AG04449 (cell line): ENCODE measurements around the gene CUL9.
A peak's percentile ranks its signal among the peaks of the same experiment; 100 is the strongest.

Experiments used
- CTCF ChIA-PET: fragments of 350-600 bp; formaldehyde crosslinking; extraction: SDS; loops from one replicate; lab custom pipeline; 2021; ENCODE audit warnings: antibody characterized with exemption; lab: Yijun Ruan, JAX
- POLR2A ChIA-PET: fragments of 400-600, 350-600 bp; formaldehyde crosslinking; extraction: SDS; loops from one replicate; lab custom pipeline; 2020; ENCODE audit warnings: antibody characterized with exemption, inconsistent platforms; lab: Yijun Ruan, JAX
- DNase-seq: peaks from one replicate; pipeline ENCODE4 v3.0.0-alpha.2; 2010; ENCODE audit warnings: low read depth, low spot score
- H3K4me3 ChIP-seq: 2 replicates; pipeline ENCODE4 v1.5.1; 2011; ENCODE audit warnings: low read depth, mild to moderate bottlenecking, control low read depth, low read length
- CTCF ChIP-seq: IDR thresholded peaks from one replicate; pipeline ENCODE4 v1.5.1; 2011; ENCODE audit warnings: mild to moderate bottlenecking, moderate library complexity, low read length, control low read depth, inconsistent platforms; ENCODE audit not compliant: insufficient read depth; ENCODE audit errors: missing control alignments

Gene CUL9

GRCh38 chr6:43222418-43223059 is 40.5 kb downstream of the CUL9 start:
- DNase-seq: no peak
- TF ChIP-seq CTCF: no peak
- no peak overlapping the region for H3K4me3 ChIP-seq
- ChIA-PET POLR2A (no interaction called here), CTCF (interaction anchor here (1.0 to 1.1 kb wide), 2 partner anchors 22 to 133 kb away, joined by 3 to 4 read pairs; no protein-coding TSS in a partner anchor)

GRCh38 chr6:43223175-43223574 is 41.2 kb downstream of the CUL9 start:
- ChIA-PET POLR2A (no interaction called here), CTCF (interaction anchor here (1.0 to 2.4 kb wide), 3 partner anchors 22 to 132 kb away, joined by 3 to 7 read pairs (median 4); no protein-coding TSS in a partner anchor)
- no peak for DNase-seq

DNA sequence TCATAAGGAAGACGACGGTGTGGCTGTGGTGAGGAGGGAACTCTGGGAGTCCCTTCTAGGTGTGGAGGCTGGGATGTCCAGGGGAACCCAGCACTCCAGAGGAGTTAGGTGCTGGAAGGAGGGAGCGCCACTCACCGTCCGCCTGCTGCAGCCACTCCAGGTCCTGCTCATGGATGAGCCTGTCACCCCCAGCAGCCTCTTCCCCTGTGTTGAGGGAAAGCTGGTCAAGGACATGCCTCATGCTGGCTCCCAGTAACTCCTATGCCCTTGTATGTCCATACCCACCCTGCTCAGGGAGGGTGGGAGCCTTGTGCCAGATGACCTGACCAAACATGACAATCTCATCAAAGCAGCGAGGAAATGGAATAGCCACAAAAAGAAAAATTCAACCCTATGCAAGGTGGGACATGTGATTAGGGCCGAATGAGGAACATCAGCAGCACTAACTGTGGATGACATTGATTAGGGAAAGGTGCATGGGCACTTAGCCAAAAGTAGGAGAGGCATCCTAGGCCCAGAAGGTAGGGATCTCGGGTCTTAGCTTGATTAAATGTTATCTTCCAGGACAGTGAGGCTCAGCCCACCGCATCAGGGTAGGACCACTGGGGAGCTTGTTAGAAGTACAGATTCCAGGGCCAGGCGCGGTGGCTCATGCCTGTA is 44.3 kb downstream of the CUL9 start:
- ChIA-PET POLR2A (no interaction called here), CTCF (interaction anchor here (0.7 to 1.8 kb wide), 3 partner anchors 10 to 25 kb away, joined by 3 to 4 read pairs (median 3); no protein-coding TSS in a partner anchor)
- H3K4me3 ChIP-seq: no peak overlapping the region

More at GRCh38 chr6:43223175-43223574, 41.2 kb downstream of the CUL9 start:
- H3K4me3 ChIP-seq: no peak overlapping the region
- no peak for TF ChIP-seq CTCF

GRCh38 chr6:43228951-43229802 is 47.2 kb downstream of the CUL9 start, which contains the start of gene DNPH1:
TSS of gene DNPH1 (minus strand) at chr6:43229481. CDS start at chr6:43229456, 25 bp downstream.
- CTCF ChIA-PET: interaction anchor here (0.6 to 4.3 kb wide), 72 partner anchors 9 to 852 kb away, joined by 3 to 98 read pairs (median 4); partner anchors contain the start of genes CUL9, DLK2, KLHDC3 and MEA1
- DNase-seq: no peak
- POLR2A ChIA-PET: no interaction called here
- H3K4me3 ChIP-seq: peak within 1 kb of the TSS; percentile 70
- TF ChIP-seq CTCF: peak; percentile 62

More for the DNA sequence above, 44.3 kb downstream of the CUL9 start:
- no peak for DNase-seq
- TF ChIP-seq CTCF: no peak

DNA sequence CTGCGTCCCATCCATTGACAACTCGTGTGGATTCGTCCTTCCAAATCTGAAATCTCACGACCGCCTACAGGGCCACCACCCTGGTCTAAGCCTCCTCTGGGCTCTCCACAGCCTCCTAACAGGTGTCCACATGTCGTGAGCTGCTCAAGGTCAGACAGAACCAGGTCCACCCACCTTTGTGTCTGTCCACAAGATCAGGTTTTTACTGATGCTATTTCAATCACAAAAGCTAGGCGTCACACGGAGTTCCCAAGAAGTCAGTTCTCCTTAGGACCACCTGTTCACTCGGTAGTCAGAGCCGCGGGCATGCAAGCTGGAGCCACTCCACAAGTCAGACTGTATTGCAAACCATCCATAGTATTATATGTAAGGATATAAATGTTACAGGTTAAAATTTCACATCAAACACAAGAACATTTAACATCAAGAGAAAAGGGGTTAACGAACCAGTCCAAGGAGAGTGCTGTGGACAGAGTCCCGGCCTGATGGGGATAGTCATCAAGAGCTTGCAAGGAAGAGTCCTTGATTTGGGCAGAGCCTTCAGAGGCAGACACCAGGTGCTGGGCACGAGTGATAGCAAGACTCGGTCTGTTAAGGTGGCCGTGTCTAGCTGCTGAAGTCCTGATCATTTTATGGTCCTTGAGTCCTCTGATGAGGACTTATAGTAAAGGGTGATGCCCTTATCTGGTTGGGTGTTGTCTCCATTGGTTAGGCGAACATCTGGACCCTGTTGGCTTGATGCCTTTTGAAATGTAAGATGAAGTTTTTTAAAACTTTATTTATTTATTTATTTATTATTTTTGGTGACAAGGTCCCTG is 48.0 kb downstream of the CUL9 start:
- no peak for DNase-seq
- TF ChIP-seq CTCF: no peak
- POLR2A ChIA-PET: no interaction called here
- H3K4me3 ChIP-seq: peak overlapping the region; percentile 70
- CTCF ChIA-PET: interaction anchor here (0.5 to 4.3 kb wide), 45 partner anchors 8 to 292 kb away, joined by 3 to 98 read pairs (median 5); partner anchors contain the start of genes CUL9, KLHDC3, MEA1 and SLC22A7
